MCF 10A (cell line): ENCODE measurements around the gene CDNF. TPM values are rescaled to one million over a fixed set of nuclear protein-coding genes. Genes with fewer than 3 reads are reported as not detected.

ENCODE experiments used
- BruUV-seq: library from RNA; stranded (reverse); fragments of 400-500 nt; replicated peaks from 2 replicates; lab custom pipeline; 2021; lab: Mats Ljungman, UMichigan
- CTCF ChIA-PET: fragments of 300-600 bp; sonication (Branson Sonifier 250); formaldehyde crosslinking; extraction: SDS; loops from one replicate; lab custom pipeline; 2021; ENCODE audit warnings: antibody characterized with exemption, inconsistent platforms; lab: Yijun Ruan, JAX
- POLR2A ChIA-PET: fragments of 300-600, 350-650 bp; sonication (Branson Sonifier 250); formaldehyde crosslinking; extraction: SDS; loops from one replicate; lab custom pipeline; 2020; ENCODE audit warnings: antibody characterized with exemption, inconsistent platforms; lab: Yijun Ruan, JAX
- DNase-seq: peaks from one replicate; pipeline ENCODE4 v3.0.0-alpha.2; 2018; ENCODE audit not compliant: unreplicated experiment
- H3K27ac Mint-ChIP-seq: one replicate; pipeline ENCODE4 v1.8.0; 2022; ENCODE audit warnings: mild to moderate bottlenecking, low read depth, mixed read lengths; ENCODE audit not compliant: unreplicated experiment
- H3K27me3 Mint-ChIP-seq: one replicate; pipeline ENCODE4 v1.8.0; 2022; ENCODE audit warnings: mixed read lengths; ENCODE audit not compliant: insufficient read depth, unreplicated experiment
- H3K36me3 Mint-ChIP-seq: one replicate; pipeline ENCODE4 v1.8.0; 2022; ENCODE audit warnings: mild to moderate bottlenecking, moderate library complexity, mixed read lengths; ENCODE audit not compliant: insufficient read depth, unreplicated experiment
- H3K4me1 Mint-ChIP-seq: one replicate; pipeline ENCODE4 v1.8.0; 2022; ENCODE audit warnings: mixed read lengths; ENCODE audit not compliant: insufficient read depth, unreplicated experiment
- H3K4me3 Mint-ChIP-seq: one replicate; pipeline ENCODE4 v1.8.0; 2022; ENCODE audit warnings: mild to moderate bottlenecking, moderate library complexity, mixed read lengths; ENCODE audit not compliant: unreplicated experiment
- H3K9me3 Mint-ChIP-seq: one replicate; pipeline ENCODE4 v1.8.0; 2022; ENCODE audit warnings: mixed read lengths; ENCODE audit not compliant: unreplicated experiment
- CTCF ChIP-seq: fragments of 200-600 bp; IDR thresholded peaks from one replicate; pipeline ENCODE4 v1.8.0; 2022; ENCODE audit warnings: antibody characterized with exemption, mild to moderate bottlenecking; ENCODE audit not compliant: unreplicated experiment
- intact Hi-C: fragments of 100-400 bp; cut with micrococcal nuclease; formaldehyde crosslinking; loops from 2 replicates; pipeline ENCODE4 v1.14.1; 2022
- total RNA-seq: library from RNA; stranded (reverse); gene quantifications from 2 replicates; pipeline ENCODE4 v1.2.3, GENCODE V29; 2022

Gene CDNF
- total RNA-seq, 1 experiment from 2014 or later = 2.9 TPM

GRCh38 chr10:14826076-14826829 is 11.6 kb downstream of the CDNF start:
- Mint-ChIP-seq H3K27ac (peak overlapping the region; percentile 53), H3K36me3 (no peaks in the 10 kb centered on the region), H3K4me1 (no peaks in the 10 kb centered on the region), H3K4me3 (no peak overlapping the region), H3K9me3 (no peaks in the 10 kb centered on the region), H3K27me3 (peaks cover 16% of the 10 kb centered on the region)
- TF ChIP-seq CTCF = no peak
- ChIA-PET POLR2A (interaction anchor here (1.1 to 1.7 kb wide), 2 partner anchors 10 to 11 kb away, joined by 5 read pairs; partner anchors contain the start of genes CDNF, HSPA14 and MSANTD7), CTCF (interaction anchor here (0.9 kb wide), 1 partner anchor 328 kb away, joined by 4 read pairs; no protein-coding TSS in a partner anchor)
- no TSS peak for BruUV-seq
- intact Hi-C loops = loop anchor here (10.0 kb wide), 1 partner anchor 1041 kb away; no protein-coding TSS in a partner anchor
- DNase-seq = no peak

- Mint-ChIP-seq H3K9me3 (no peaks in the 10 kb centered on the region), H3K4me3 (no peak overlapping the region), H3K27me3 (peaks cover 16% of the 10 kb centered on the region), H3K27ac (no peak overlapping the region), H3K36me3 (no peaks in the 10 kb centered on the region), H3K4me1 (peaks cover 11% of the 10 kb centered on the region)
- BruUV-seq = no TSS peak
- no peak for TF ChIP-seq CTCF
- DNase-seq = no peak
- intact Hi-C loops = loop anchor here (1.0 to 10.0 kb wide), 4 partner anchors 287 to 1039 kb away; no protein-coding TSS in a partner anchor
- CTCF ChIA-PET = interaction anchor here (0.5 to 4.1 kb wide), 20 partner anchors 10 to 1102 kb away, joined by 3 to 102 read pairs (median 4); partner anchors contain the start of genes CDNF, HSPA14 and MSANTD7
- POLR2A ChIA-PET = interaction anchor here (0.8 to 2.0 kb wide), 2 partner anchors 13 to 255 kb away, joined by 3 to 7 read pairs; no protein-coding TSS in a partner anchor
Observed at GRCh38 chr10:14823966-14824365, 13.9 kb downstream of the CDNF start.

GRCh38 chr10:14822879-14823755 is 14.7 kb downstream of the CDNF start:
- Mint-ChIP-seq H3K36me3 (no peaks in the 10 kb centered on the region), H3K27ac (no peak overlapping the region), H3K27me3 (peaks cover 16% of the 10 kb centered on the region), H3K9me3 (no peaks in the 10 kb centered on the region), H3K4me1 (peaks cover 11% of the 10 kb centered on the region), H3K4me3 (no peak overlapping the region)
- intact Hi-C loops = loop anchor here (1.0 to 10.0 kb wide), 4 partner anchors 286 to 1038 kb away; no protein-coding TSS in a partner anchor
- ChIA-PET POLR2A (interaction anchor here (0.7 to 2.0 kb wide), 5 partner anchors 13 to 309 kb away, joined by 3 to 7 read pairs (median 3); no protein-coding TSS in a partner anchor), CTCF (interaction anchor here (0.5 to 4.1 kb wide), 28 partner anchors 8 to 1101 kb away, joined by 3 to 102 read pairs (median 4); partner anchors contain the start of genes CDNF, HSPA14 and MSANTD7)
- peak; percentile 69 for TF ChIP-seq CTCF
- peak; percentile 60 for DNase-seq
- BruUV-seq = no TSS peak
